A549 treated with RU486 at 1 μM for 4 hours (cell line): ENCODE data around the gene SCCPDH. TPM values are rescaled to one million over a fixed set of nuclear protein-coding genes. Genes with fewer than 3 reads are reported as not detected.

Experiments
- total RNA-seq: library from RNA; stranded (reverse); fragments of 200-300 nt; extraction: Qiagen RNA extraction; gene quantifications from 5 replicates; pipeline ENCODE4 v1.2.3, GENCODE V29; 2022; ENCODE audit warnings: low read depth

SCCPDH gene, protein sequence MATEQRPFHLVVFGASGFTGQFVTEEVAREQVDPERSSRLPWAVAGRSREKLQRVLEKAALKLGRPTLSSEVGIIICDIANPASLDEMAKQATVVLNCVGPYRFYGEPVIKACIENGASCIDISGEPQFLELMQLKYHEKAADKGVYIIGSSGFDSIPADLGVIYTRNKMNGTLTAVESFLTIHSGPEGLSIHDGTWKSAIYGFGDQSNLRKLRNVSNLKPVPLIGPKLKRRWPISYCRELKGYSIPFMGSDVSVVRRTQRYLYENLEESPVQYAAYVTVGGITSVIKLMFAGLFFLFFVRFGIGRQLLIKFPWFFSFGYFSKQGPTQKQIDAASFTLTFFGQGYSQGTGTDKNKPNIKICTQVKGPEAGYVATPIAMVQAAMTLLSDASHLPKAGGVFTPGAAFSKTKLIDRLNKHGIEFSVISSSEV
- total RNA-seq = 37.2 to 49.2 TPM (median 48.4 TPM) in 5 replicates

GRCh38 chr1:246724016-246724730 is at the start of gene SCCPDH:
Gene SCCPDH (plus strand): TSS chr1:246724409. CDS start chr1:246724423, 14 bp downstream.

Other genes with a start within 250 kb of the SCCPDH start
- 12.6 to 14.0 TPM (median 13.5 TPM) in 5 replicates for gene SMYD3, start 217.1 kb upstream of the SCCPDH start, total RNA-seq
- 33.9 to 46.1 TPM (median 39.6 TPM) in 5 replicates for gene TFB2M, start 158.1 kb upstream of the SCCPDH start, total RNA-seq
- 5.8 to 9.0 TPM (median 8.1 TPM) in 5 replicates for gene CNST, start 158.0 kb upstream of the SCCPDH start, total RNA-seq
- gene AHCTF1, start 207.5 kb downstream of the SCCPDH start, total RNA-seq = 23.2 to 36.5 TPM (median 28.2 TPM) in 5 replicates